HepG2 (cell line): ENCODE measurements around the gene GBA2. TPM values are rescaled to one million over a fixed set of nuclear protein-coding genes. Genes with fewer than 3 reads are reported as not detected.
A peak's percentile ranks its signal among the peaks of the same experiment; 100 is the strongest.

Source experiments
- FOSL1 ChIP-seq: sonication (generic); formaldehyde crosslinking; IDR thresholded peaks from 2 replicates; pipeline ENCODE4 v1.9.0; 2021; ENCODE audit warnings: missing genetic modification reagents, borderline replicate concordance
- FOSL2 ChIP-seq: sonication (generic); formaldehyde crosslinking; IDR thresholded peaks from 2 replicates; pipeline ENCODE4 v1.4.0; 2020; ENCODE audit warnings: missing genetic modification reagents
- FOXK1 ChIP-seq: sonication (generic); formaldehyde crosslinking; IDR thresholded peaks from 2 replicates; pipeline ENCODE4 v1.4.0; 2020; ENCODE audit warnings: low read depth, missing genetic modification reagents, borderline replicate concordance
- GFI1 ChIP-seq: sonication (generic); formaldehyde crosslinking; IDR thresholded peaks from 2 replicates; pipeline ENCODE4 v1.5.0; 2020; ENCODE audit warnings: missing genetic modification reagents, mild to moderate bottlenecking, borderline replicate concordance
- ISX ChIP-seq: sonication (generic); formaldehyde crosslinking; conservative IDR thresholded peaks from 2 replicates; pipeline ENCODE4 v1.5.0; 2020; ENCODE audit warnings: missing genetic modification reagents
- KDM4B ChIP-seq: sonication (generic); formaldehyde crosslinking; IDR thresholded peaks from 2 replicates; pipeline ENCODE4 v1.4.0; 2020; ENCODE audit warnings: missing genetic modification reagents
- KMT2B ChIP-seq: IDR thresholded peaks from 2 replicates; pipeline ENCODE4 v1.6.1; 2016; ENCODE audit warnings: missing genetic modification reagents, missing compliant biosample characterization
- MAF1 ChIP-seq: sonication (generic); formaldehyde crosslinking; IDR thresholded peaks from 2 replicates; pipeline ENCODE4 v1.5.0; 2020; ENCODE audit warnings: missing genetic modification reagents, borderline replicate concordance
- STAG1 ChIP-seq: sonication (generic); formaldehyde crosslinking; IDR thresholded peaks from 2 replicates; pipeline ENCODE4 v1.4.0; 2020; ENCODE audit warnings: missing genetic modification reagents
- ZFP41 ChIP-seq: sonication (generic); formaldehyde crosslinking; IDR thresholded peaks from 2 replicates; pipeline ENCODE4 v1.4.0; 2020; ENCODE audit warnings: mild to moderate bottlenecking, missing genetic modification reagents, borderline replicate concordance
- ZNF17 ChIP-seq: sonication (generic); formaldehyde crosslinking; IDR thresholded peaks from 2 replicates; pipeline ENCODE4 v1.5.0; 2020; ENCODE audit warnings: mild to moderate bottlenecking, missing genetic modification reagents
- ZNF451 ChIP-seq: sonication (generic); formaldehyde crosslinking; IDR thresholded peaks from 2 replicates; pipeline ENCODE4 v1.5.0; 2020; ENCODE audit warnings: mild to moderate bottlenecking, missing genetic modification reagents
- ZNF501 ChIP-seq: sonication (generic); formaldehyde crosslinking; IDR thresholded peaks from 2 replicates; pipeline ENCODE4 v1.5.1; 2020; ENCODE audit warnings: mild to moderate bottlenecking, moderate library complexity, missing genetic modification reagents
- ZNF546 ChIP-seq: sonication (generic); formaldehyde crosslinking; conservative IDR thresholded peaks from 2 replicates; pipeline ENCODE4 v1.8.1; 2023; ENCODE audit warnings: mild to moderate bottlenecking, missing genetic modification reagents
- polyA plus RNA-seq, 8 experiments: library from polyadenylated mRNA; depleted of rRNA in 3 of 8; stranded (reverse) in 7 of 8; unstranded in 1 of 8; fragments of >200 nt; fragmentation: Illumina TruSeq in 4 of 8; extraction: Trizol in 4 of 8; gene quantifications; 2 replicates each; pipeline versions ENCODE4 v1.2.1 to v1.2.3, GENCODE V29; 2011 to 2016; ENCODE audit warnings: low read depth in 4 of 8, missing spikeins in 1 of 8, mixed read lengths in 1 of 8; ENCODE audit not compliant: insufficient read depth in 1 of 8
- total RNA-seq, 5 experiments: library from RNA; depleted of rRNA; stranded (reverse); fragments of >200 nt; fragmentation: Illumina TruSeq; extraction: Trizol; gene quantifications; 2 replicates each; pipeline ENCODE4 v1.2.3, GENCODE V29; 2016; ENCODE audit warnings: low read depth in 1 of 5
- TF ChIP-seq, protein P1 (sequence below): sonication (generic); formaldehyde crosslinking; IDR thresholded peaks from 2 replicates; pipeline ENCODE4 v1.5.1; 2020; ENCODE audit warnings: mild to moderate bottlenecking, missing genetic modification reagents, borderline replicate concordance
- TF ChIP-seq, protein P2 (sequence below): sonication (generic); formaldehyde crosslinking; IDR thresholded peaks from 2 replicates; pipeline ENCODE4 v1.8.1; 2023; ENCODE audit warnings: mild to moderate bottlenecking, moderate library complexity, missing genetic modification reagents
- TF ChIP-seq, protein P3 (sequence below): sonication (generic); formaldehyde crosslinking; IDR thresholded peaks from 2 replicates; pipeline ENCODE4 v1.5.0; 2020; ENCODE audit warnings: mild to moderate bottlenecking, missing genetic modification reagents, borderline replicate concordance

Gene GBA2
- total and polyA plus RNA-seq, 2 of the 13 experiments (the other 11 are each of a cell fraction or from before 2014, with no cell fraction given): 37.5 to 86.1 TPM

- peak; percentile 78 for TF ChIP-seq MAF1 (CRISPR knock-in tag)
- no peak for TF ChIP-seq FOXK1
- TF ChIP-seq FOSL1 (CRISPR knock-in tag): no peak
- TF ChIP-seq GFI1: peak; percentile 47; the same call in 1 of the 2 replicates
- TF ChIP-seq ISX: no peak
- TF ChIP-seq ZNF451 (CRISPR knock-in tag): peak; percentile 46; the same call in 1 of the 2 replicates
- TF ChIP-seq, protein P1, sequence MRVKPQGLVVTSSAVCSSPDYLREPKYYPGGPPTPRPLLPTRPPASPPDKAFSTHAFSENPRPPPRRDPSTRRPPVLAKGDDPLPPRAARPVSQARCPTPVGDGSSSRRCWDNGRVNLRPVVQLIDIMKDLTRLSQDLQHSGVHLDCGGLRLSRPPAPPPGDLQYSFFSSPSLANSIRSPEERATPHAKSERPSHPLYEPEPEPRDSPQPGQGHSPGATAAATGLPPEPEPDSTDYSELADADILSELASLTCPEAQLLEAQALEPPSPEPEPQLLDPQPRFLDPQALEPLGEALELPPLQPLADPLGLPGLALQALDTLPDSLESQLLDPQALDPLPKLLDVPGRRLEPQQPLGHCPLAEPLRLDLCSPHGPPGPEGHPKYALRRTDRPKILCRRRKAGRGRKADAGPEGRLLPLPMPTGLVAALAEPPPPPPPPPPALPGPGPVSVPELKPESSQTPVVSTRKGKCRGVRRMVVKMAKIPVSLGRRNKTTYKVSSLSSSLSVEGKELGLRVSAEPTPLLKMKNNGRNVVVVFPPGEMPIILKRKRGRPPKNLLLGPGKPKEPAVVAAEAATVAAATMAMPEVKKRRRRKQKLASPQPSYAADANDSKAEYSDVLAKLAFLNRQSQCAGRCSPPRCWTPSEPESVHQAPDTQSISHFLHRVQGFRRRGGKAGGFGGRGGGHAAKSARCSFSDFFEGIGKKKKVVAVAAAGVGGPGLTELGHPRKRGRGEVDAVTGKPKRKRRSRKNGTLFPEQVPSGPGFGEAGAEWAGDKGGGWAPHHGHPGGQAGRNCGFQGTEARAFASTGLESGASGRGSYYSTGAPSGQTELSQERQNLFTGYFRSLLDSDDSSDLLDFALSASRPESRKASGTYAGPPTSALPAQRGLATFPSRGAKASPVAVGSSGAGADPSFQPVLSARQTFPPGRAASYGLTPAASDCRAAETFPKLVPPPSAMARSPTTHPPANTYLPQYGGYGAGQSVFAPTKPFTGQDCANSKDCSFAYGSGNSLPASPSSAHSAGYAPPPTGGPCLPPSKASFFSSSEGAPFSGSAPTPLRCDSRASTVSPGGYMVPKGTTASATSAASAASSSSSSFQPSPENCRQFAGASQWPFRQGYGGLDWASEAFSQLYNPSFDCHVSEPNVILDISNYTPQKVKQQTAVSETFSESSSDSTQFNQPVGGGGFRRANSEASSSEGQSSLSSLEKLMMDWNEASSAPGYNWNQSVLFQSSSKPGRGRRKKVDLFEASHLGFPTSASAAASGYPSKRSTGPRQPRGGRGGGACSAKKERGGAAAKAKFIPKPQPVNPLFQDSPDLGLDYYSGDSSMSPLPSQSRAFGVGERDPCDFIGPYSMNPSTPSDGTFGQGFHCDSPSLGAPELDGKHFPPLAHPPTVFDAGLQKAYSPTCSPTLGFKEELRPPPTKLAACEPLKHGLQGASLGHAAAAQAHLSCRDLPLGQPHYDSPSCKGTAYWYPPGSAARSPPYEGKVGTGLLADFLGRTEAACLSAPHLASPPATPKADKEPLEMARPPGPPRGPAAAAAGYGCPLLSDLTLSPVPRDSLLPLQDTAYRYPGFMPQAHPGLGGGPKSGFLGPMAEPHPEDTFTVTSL (CRISPR knock-in tag): no peak
- no peak for TF ChIP-seq STAG1 (CRISPR knock-in tag)
- TF ChIP-seq ZNF501 (CRISPR knock-in tag): peak; percentile 72
- TF ChIP-seq, protein P2, sequence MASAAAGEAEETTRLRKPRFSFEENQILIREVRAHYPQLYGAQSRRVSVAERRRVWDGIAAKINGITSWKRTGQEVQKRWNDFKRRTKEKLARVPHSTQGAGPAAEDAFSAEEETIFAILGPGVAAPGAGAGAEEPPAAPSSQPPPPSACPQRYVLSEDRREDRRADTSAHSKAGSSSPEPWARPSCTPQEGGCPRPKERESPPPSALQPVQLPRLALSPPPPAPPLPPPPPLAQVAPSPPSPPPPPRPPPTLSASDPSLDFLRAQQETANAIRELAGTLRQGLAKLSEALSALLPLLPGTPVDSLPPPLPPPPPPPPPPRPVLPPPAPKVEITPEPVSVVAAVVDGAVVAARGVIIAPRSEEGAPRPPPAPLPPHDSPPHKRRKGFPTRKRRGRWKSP (CRISPR knock-in tag): 0 out of 2 replicates have a peak, but pooled peaks have one; percentile 18
- TF ChIP-seq ZNF17: no peak
- no peak; the same call in 1 of the 2 replicates for TF ChIP-seq KDM4B
- peak; percentile 72 for TF ChIP-seq FOSL2 (CRISPR knock-in tag)
- peak; percentile 50 for TF ChIP-seq ZNF546 (CRISPR knock-in tag)
- TF ChIP-seq, protein P3, sequence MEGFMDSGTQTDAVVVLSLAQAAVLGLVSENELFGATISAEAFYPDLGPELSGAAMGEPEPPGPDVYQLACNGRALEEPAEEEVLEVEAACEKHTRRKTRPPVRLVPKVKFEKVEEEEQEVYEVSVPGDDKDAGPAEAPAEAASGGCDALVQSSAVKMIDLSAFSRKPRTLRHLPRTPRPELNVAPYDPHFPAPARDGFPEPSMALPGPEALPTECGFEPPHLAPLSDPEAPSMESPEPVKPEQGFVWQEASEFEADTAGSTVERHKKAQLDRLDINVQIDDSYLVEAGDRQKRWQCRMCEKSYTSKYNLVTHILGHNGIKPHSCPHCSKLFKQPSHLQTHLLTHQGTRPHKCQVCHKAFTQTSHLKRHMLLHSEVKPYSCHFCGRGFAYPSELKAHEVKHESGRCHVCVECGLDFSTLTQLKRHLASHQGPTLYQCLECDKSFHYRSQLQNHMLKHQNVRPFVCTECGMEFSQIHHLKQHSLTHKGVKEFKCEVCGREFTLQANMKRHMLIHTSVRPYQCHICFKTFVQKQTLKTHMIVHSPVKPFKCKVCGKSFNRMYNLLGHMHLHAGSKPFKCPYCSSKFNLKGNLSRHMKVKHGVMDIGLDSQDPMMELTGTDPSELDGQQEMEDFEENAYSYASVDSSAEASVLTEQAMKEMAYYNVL (CRISPR knock-in tag): peak; percentile 50; the same call in 1 of the 2 replicates
- no peak for TF ChIP-seq ZFP41
- peak; percentile 41; the same call in 1 of the 2 replicates for TF ChIP-seq KMT2B (CRISPR knock-in tag)
These were observed 7.5 kb upstream of the GBA2 start (continued) for GRCh38 chr9:35756275-35757225.
